ENCODE results near the gene AR. TPM values are rescaled to one million over a fixed set of nuclear protein-coding genes. Genes with fewer than 3 reads are reported as not detected.

AR gene
- total RNA-seq, 1 donor from 2014 or later: 9.0 TPM

GRCh38 chrX:67718926-67719325 lies 175.1 kb downstream of the AR start:
- no peak overlapping the region for H3K9ac ChIP-seq (ENCODE audit: low read length)
- no peaks in the 10 kb centered on the region for H3K9me3 ChIP-seq (ENCODE audit: insufficient read depth, low read depth, low read length)

GRCh38 chrX:67720344-67720743 lies 176.5 kb downstream of the AR start:
- peaks cover 2% of the 10 kb centered on the region for H3K36me3 Mint-ChIP-seq (ENCODE audit: low read depth, unreplicated experiment)
- H3K27me3 Mint-ChIP-seq (ENCODE audit: low read depth, unreplicated experiment): no peaks in the 10 kb centered on the region
- no peaks in the 10 kb centered on the region for H3K27me3 ChIP-seq (ENCODE audit: insufficient read depth, low read length)
- no peak overlapping the region for H2AFZ ChIP-seq (ENCODE audit: low read depth, low read length)
- H3K36me3 ChIP-seq (ENCODE audit: insufficient read depth, low read length): no peaks in the 10 kb centered on the region
- H3K9me3 ChIP-seq (ENCODE audit: insufficient read depth, low read depth, low read length): no peaks in the 10 kb centered on the region
- no peak overlapping the region for H3K9ac ChIP-seq (ENCODE audit: low read length)
- no peaks in the 10 kb centered on the region for H4K20me1 ChIP-seq (ENCODE audit: insufficient read depth, low read length)
- no peak overlapping the region for H3K4me2 ChIP-seq (ENCODE audit: low read length)
- FAIRE-seq (no peak), DNase-seq (ENCODE audit: low read depth) (peak; percentile 30)
- H3K4me3 Mint-ChIP-seq (ENCODE audit: unreplicated experiment): no peak overlapping the region
- peaks cover 4% of the 10 kb centered on the region for H3K9me3 Mint-ChIP-seq (ENCODE audit: unreplicated experiment)
- no peaks in the 10 kb centered on the region for H3K79me2 ChIP-seq (ENCODE audit: insufficient read depth, low read length)
- no peak for TF ChIP-seq EZH2 (IDR thresholded peaks at IDR 0.05; ENCODE audit: insufficient read depth, low read length)
- no peak for TF ChIP-seq CTCF (IDR thresholded peaks at IDR 0.05; ENCODE audit: insufficient read depth, low read depth, low read length)
- no peak overlapping the region for H3K27ac ChIP-seq (ENCODE audit: low read depth, low read length)
- no peak overlapping the region for H3K27ac Mint-ChIP-seq (ENCODE audit: unreplicated experiment)
- H3K4me1 Mint-ChIP-seq (ENCODE audit: low read depth, unreplicated experiment): peaks cover 25% of the 10 kb centered on the region
- no peaks in the 10 kb centered on the region for H3K4me1 ChIP-seq (ENCODE audit: insufficient read depth, low read length)
- H3K4me3 ChIP-seq (ENCODE audit: insufficient read depth, low read depth, low read length): no peak overlapping the region

More at GRCh38 chrX:67718926-67719325, 175.1 kb downstream of the AR start:
- H4K20me1 ChIP-seq (ENCODE audit: insufficient read depth, low read length): no peaks in the 10 kb centered on the region
- peaks cover 4% of the 10 kb centered on the region for H3K9me3 Mint-ChIP-seq (ENCODE audit: unreplicated experiment)
- H3K4me1 Mint-ChIP-seq (ENCODE audit: low read depth, unreplicated experiment): peaks cover 25% of the 10 kb centered on the region
- no peaks in the 10 kb centered on the region for H3K27me3 ChIP-seq (ENCODE audit: insufficient read depth, low read length)
- H3K4me3 Mint-ChIP-seq (ENCODE audit: unreplicated experiment): no peak overlapping the region
- H3K27ac Mint-ChIP-seq (ENCODE audit: unreplicated experiment): no peak overlapping the region
- H3K36me3 ChIP-seq (ENCODE audit: insufficient read depth, low read length): no peaks in the 10 kb centered on the region
- H3K79me2 ChIP-seq (ENCODE audit: insufficient read depth, low read length): no peaks in the 10 kb centered on the region
- DNase-seq (ENCODE audit: low read depth): no peak
- H3K4me3 ChIP-seq (ENCODE audit: insufficient read depth, low read depth, low read length): no peak overlapping the region
- H3K27ac ChIP-seq (ENCODE audit: low read depth, low read length): no peak overlapping the region
- no peak for FAIRE-seq
- H2AFZ ChIP-seq (ENCODE audit: low read depth, low read length): no peak overlapping the region
- peaks cover 6% of the 10 kb centered on the region for H3K36me3 Mint-ChIP-seq (ENCODE audit: low read depth, unreplicated experiment)
- H3K4me1 ChIP-seq (ENCODE audit: insufficient read depth, low read length): no peaks in the 10 kb centered on the region
- H3K27me3 Mint-ChIP-seq (ENCODE audit: low read depth, unreplicated experiment): no peaks in the 10 kb centered on the region
- TF ChIP-seq EZH2 (IDR thresholded peaks at IDR 0.05; ENCODE audit: insufficient read depth, low read length): no peak
- no peak for TF ChIP-seq CTCF (IDR thresholded peaks at IDR 0.05; ENCODE audit: insufficient read depth, low read depth, low read length)
- H3K4me2 ChIP-seq (ENCODE audit: low read length): no peak overlapping the region

- Histone ChIP-seq H3K27ac (ENCODE audit: low read depth, low read length) (no peak overlapping the region), H3K79me2 (ENCODE audit: insufficient read depth, low read length) (no peaks in the 10 kb centered on the region), H2AFZ (ENCODE audit: low read depth, low read length) (no peak overlapping the region), H3K4me3 (ENCODE audit: insufficient read depth, low read depth, low read length) (no peak overlapping the region), H3K4me1 (ENCODE audit: insufficient read depth, low read length) (no peaks in the 10 kb centered on the region), H3K36me3 (ENCODE audit: insufficient read depth, low read length) (no peaks in the 10 kb centered on the region), H3K9me3 (ENCODE audit: insufficient read depth, low read depth, low read length) (no peaks in the 10 kb centered on the region), H3K27me3 (ENCODE audit: insufficient read depth, low read length) (no peaks in the 10 kb centered on the region), H3K4me2 (ENCODE audit: low read length) (no peak overlapping the region), H3K9ac (ENCODE audit: low read length) (no peak overlapping the region), H4K20me1 (ENCODE audit: insufficient read depth, low read length) (no peaks in the 10 kb centered on the region)
- TF ChIP-seq CTCF (IDR thresholded peaks at IDR 0.05; ENCODE audit: insufficient read depth, low read depth, low read length) (no peak), EZH2 (IDR thresholded peaks at IDR 0.05; ENCODE audit: insufficient read depth, low read length) (no peak)
- FAIRE-seq: no peak
- Mint-ChIP-seq H3K36me3 (ENCODE audit: low read depth, unreplicated experiment) (peaks cover 2% of the 10 kb centered on the region), H3K27me3 (ENCODE audit: low read depth, unreplicated experiment) (no peaks in the 10 kb centered on the region), H3K4me3 (ENCODE audit: unreplicated experiment) (no peak overlapping the region), H3K27ac (ENCODE audit: unreplicated experiment) (no peak overlapping the region), H3K4me1 (ENCODE audit: low read depth, unreplicated experiment) (peaks cover 25% of the 10 kb centered on the region), H3K9me3 (ENCODE audit: unreplicated experiment) (peaks cover 4% of the 10 kb centered on the region)
- DNase-seq (ENCODE audit: low read depth): no peak
Observed at GRCh38 chrX:67721321-67721720, 177.5 kb downstream of the AR start.
